ENCODE measurements around the gene BCLAF1. TPM values are rescaled to one million over a fixed set of nuclear protein-coding genes. Genes with fewer than 3 reads are reported as not detected.

Gene BCLAF1
- 100 to 1,000 TPM in 1 of 4 donors, 10 to 100 TPM in 3; 15.4 to 113 (median 23.4) TPM for polyA plus RNA-seq
- long read RNA-seq, donor 1, full-length matches to known transcripts, result 7 of 138 reads
- long read RNA-seq, donor 1, partial matches to known transcripts, result 131 of 138 reads
- long read RNA-seq, donor 1, other reads (novel, unspliced or antisense), result 0 of 138 reads
- long read RNA-seq, donor 2, full-length matches to known transcripts, result 1 of 17 reads
- long read RNA-seq, donor 2, partial matches to known transcripts, result 16 of 17 reads
- long read RNA-seq, donor 2, other reads (novel, unspliced or antisense), result 0 of 17 reads
- long read RNA-seq, donor 3, full-length matches to known transcripts, result 6 of 32 reads
- long read RNA-seq, donor 3, partial matches to known transcripts, result 26 of 32 reads
- long read RNA-seq, donor 3, other reads (novel, unspliced or antisense), result 0 of 32 reads
- long read RNA-seq, donor 4, result 0 reads
- long read RNA-seq, donor 5, partial matches to known transcripts, result 6 of 9 reads
- long read RNA-seq, donor 5, other reads (novel, unspliced or antisense), result 0 of 9 reads
- long read RNA-seq, donor 6, full-length matches to known transcripts, result 5 of 25 reads
- long read RNA-seq, donor 6, partial matches to known transcripts, result 20 of 25 reads
- long read RNA-seq, donor 6, other reads (novel, unspliced or antisense), result 0 of 25 reads
- long read RNA-seq, donor 7, full-length matches to known transcripts, result 6 of 42 reads
- long read RNA-seq, donor 7, partial matches to known transcripts, result 36 of 42 reads
- long read RNA-seq, donor 7, other reads (novel, unspliced or antisense), result 0 of 42 reads
- long read RNA-seq, donor 8, partial matches to known transcripts, result 0 of 1 reads
- long read RNA-seq, donor 8, other reads (novel, unspliced or antisense), result 0 of 1 reads
- long read RNA-seq, donor 9, partial matches to known transcripts, result 0 of 1 reads
- long read RNA-seq, donor 9, other reads (novel, unspliced or antisense), result 0 of 1 reads
- long read RNA-seq, donor 10, full-length matches to known transcripts, result 11 of 110 reads
- long read RNA-seq, donor 10, partial matches to known transcripts, result 99 of 110 reads
- long read RNA-seq, donor 10, other reads (novel, unspliced or antisense), result 0 of 110 reads

GRCh38 chr6:136289579-136290409 is at the start of gene BCLAF1:
Gene BCLAF1, minus strand, starts transcription at chr6:136289846. Its CDS starts 9,980 bp downstream, at chr6:136279866.
- no peaks in the 10 kb centered on the region for H3K9me3 ChIP-seq (ENCODE audit: control insufficient read depth in 2 of 2, insufficient read depth in 1 of 2, low read depth in 1 of 2, low read length in 1 of 2)
- FAIRE-seq (peak; percentile 26), DNase-seq (peak; percentile 99 to 100)
- H3K4me1 ChIP-seq (ENCODE audit: control insufficient read depth in 3 of 3, insufficient read depth in 2 of 3, low read depth in 1 of 3, low read length in 2 of 3), result peaks cover 6 to 16% (median 7%) of the 10 kb centered on the region in 3 donors
- H3K4me3 ChIP-seq (ENCODE audit: low read depth in 1 of 3, low read length in 3 of 3), result peak within 1 kb of the TSS; percentile 74 to 94 (median 74)
- H3K27me3 ChIP-seq (ENCODE audit: control insufficient read depth in 3 of 3, insufficient read depth in 3 of 3, low read length in 3 of 3), result no peaks in the 10 kb centered on the region
- H3K27ac ChIP-seq (ENCODE audit: low read depth in 1 of 3, low read length in 2 of 3), result peak within 1 kb of the TSS; percentile 98 to 100 (median 99)
- H3K36me3 ChIP-seq (ENCODE audit: control insufficient read depth in 3 of 3, insufficient read depth in 2 of 3, low read depth in 1 of 3, low read length in 3 of 3), result peaks cover 0 to 9% (median 3%) of the 10 kb centered on the region in 3 donors
- 0 to 1% (median 0%) methylated on average over 60 of the region's 60 CpGs for WGBS, 3 donors

GRCh38 chr6:136338486-136338885 is 48.8 kb upstream of the BCLAF1 start:
- no peak for DNase-seq
- no peak overlapping the region for H3K4me3 ChIP-seq (ENCODE audit: low read depth in 1 of 3, low read length in 3 of 3)
- H3K27ac ChIP-seq (ENCODE audit: low read depth in 1 of 3, low read length in 2 of 3), result no peak overlapping the region
- H3K36me3 ChIP-seq (ENCODE audit: control insufficient read depth in 3 of 3, insufficient read depth in 2 of 3, low read depth in 1 of 3, low read length in 3 of 3), result peaks cover 0 to 7% (median 0%) of the 10 kb centered on the region in 3 donors
- no peak for FAIRE-seq
- no peaks in the 10 kb centered on the region for H3K4me1 ChIP-seq (ENCODE audit: control insufficient read depth in 3 of 3, insufficient read depth in 2 of 3, low read depth in 1 of 3, low read length in 2 of 3)
- 85 to 87% (median 85%) methylated on average over 4 of the region's 4 CpGs for WGBS, 3 donors
- no peaks in the 10 kb centered on the region for H3K9me3 ChIP-seq (ENCODE audit: control insufficient read depth in 2 of 2, insufficient read depth in 1 of 2, low read depth in 1 of 2, low read length in 1 of 2)
- H3K27me3 ChIP-seq (ENCODE audit: control insufficient read depth in 3 of 3, insufficient read depth in 3 of 3, low read length in 3 of 3), result no peaks in the 10 kb centered on the region

- Histone ChIP-seq H3K4me3 (ENCODE audit: low read depth in 1 of 3, low read length in 3 of 3) (no peak overlapping the region), H3K9me3 (ENCODE audit: control insufficient read depth in 2 of 2, insufficient read depth in 1 of 2, low read depth in 1 of 2, low read length in 1 of 2) (no peaks in the 10 kb centered on the region), H3K27me3 (ENCODE audit: control insufficient read depth in 3 of 3, insufficient read depth in 3 of 3, low read length in 3 of 3) (no peaks in the 10 kb centered on the region), H3K27ac (ENCODE audit: low read depth in 1 of 3, low read length in 2 of 3) (no peak overlapping the region), H3K4me1 (ENCODE audit: control insufficient read depth in 3 of 3, insufficient read depth in 2 of 3, low read depth in 1 of 3, low read length in 2 of 3) (no peaks in the 10 kb centered on the region), H3K36me3 (ENCODE audit: control insufficient read depth in 3 of 3, insufficient read depth in 2 of 3, low read depth in 1 of 3, low read length in 3 of 3) (peaks cover 0 to 7% (median 0%) of the 10 kb centered on the region in 3 donors)
- no peak for DNase-seq
- WGBS, 3 donors, result 86 to 97% (median 90%) methylated on average over 3 of the region's 3 CpGs
- FAIRE-seq, result no peak
Observed at GRCh38 chr6:136337606-136338005, 48.0 kb upstream of the BCLAF1 start.

GRCh38 chr6:136337121-136337520 is 47.5 kb upstream of the BCLAF1 start:
- no peak for FAIRE-seq
- Histone ChIP-seq H3K4me3 (ENCODE audit: low read depth in 1 of 3, low read length in 3 of 3) (no peak overlapping the region), H3K4me1 (ENCODE audit: control insufficient read depth in 3 of 3, insufficient read depth in 2 of 3, low read depth in 1 of 3, low read length in 2 of 3) (no peaks in the 10 kb centered on the region), H3K36me3 (ENCODE audit: control insufficient read depth in 3 of 3, insufficient read depth in 2 of 3, low read depth in 1 of 3, low read length in 3 of 3) (peaks cover 0 to 7% (median 0%) of the 10 kb centered on the region in 3 donors), H3K9me3 (ENCODE audit: control insufficient read depth in 2 of 2, insufficient read depth in 1 of 2, low read depth in 1 of 2, low read length in 1 of 2) (no peaks in the 10 kb centered on the region), H3K27me3 (ENCODE audit: control insufficient read depth in 3 of 3, insufficient read depth in 3 of 3, low read length in 3 of 3) (no peaks in the 10 kb centered on the region), H3K27ac (ENCODE audit: low read depth in 1 of 3, low read length in 2 of 3) (no peak overlapping the region)
- no peak for DNase-seq
- WGBS, 3 donors, result 75 to 84% (median 84%) methylated on average over 3 of the region's 3 CpGs

- H3K4me1 ChIP-seq (ENCODE audit: control insufficient read depth in 3 of 3, insufficient read depth in 2 of 3, low read depth in 1 of 3, low read length in 2 of 3), result no peaks in the 10 kb centered on the region
- no peak overlapping the region for H3K4me3 ChIP-seq (ENCODE audit: low read depth in 1 of 3, low read length in 3 of 3)
- H3K9me3 ChIP-seq (ENCODE audit: control insufficient read depth in 2 of 2, insufficient read depth in 1 of 2, low read depth in 1 of 2, low read length in 1 of 2), result no peaks in the 10 kb centered on the region
- DNase-seq (no peak), FAIRE-seq (no peak)
- 78 to 89% (median 88%) methylated on average over 12 of the region's 12 CpGs for whole genome bisulfite sequencing, 3 donors
- H3K27me3 ChIP-seq (ENCODE audit: control insufficient read depth in 3 of 3, insufficient read depth in 3 of 3, low read length in 3 of 3), result no peaks in the 10 kb centered on the region
- no peak overlapping the region for H3K27ac ChIP-seq (ENCODE audit: low read depth in 1 of 3, low read length in 2 of 3)
- peaks cover 0 to 4% (median 0%) of the 10 kb centered on the region in 3 donors for H3K36me3 ChIP-seq (ENCODE audit: control insufficient read depth in 3 of 3, insufficient read depth in 2 of 3, low read depth in 1 of 3, low read length in 3 of 3)
Observed at GRCh38 chr6:136335736-136336363, 46.2 kb upstream of the BCLAF1 start.

GRCh38 chr6:136334853-136335252 is 45.2 kb upstream of the BCLAF1 start:
- 72 to 78% (median 74%) methylated on average over 8 to 9 of the region's 9 CpGs for WGBS, 3 donors

GRCh38 chr6:136334465-136334846 is 44.8 kb upstream of the BCLAF1 start:
- no peak for DNase-seq
- 80 to 87% (median 86%) methylated on average over 13 of the region's 13 CpGs for WGBS, 3 donors
- Histone ChIP-seq H3K4me1 (ENCODE audit: control insufficient read depth in 3 of 3, insufficient read depth in 2 of 3, low read depth in 1 of 3, low read length in 2 of 3) (no peaks in the 10 kb centered on the region), H3K4me3 (ENCODE audit: low read depth in 1 of 3, low read length in 3 of 3) (no peak overlapping the region), H3K36me3 (ENCODE audit: control insufficient read depth in 3 of 3, insufficient read depth in 2 of 3, low read depth in 1 of 3, low read length in 3 of 3) (peaks cover 0 to 2% (median 0%) of the 10 kb centered on the region in 3 donors), H3K27ac (ENCODE audit: low read depth in 1 of 3, low read length in 2 of 3) (no peak overlapping the region), H3K9me3 (ENCODE audit: control insufficient read depth in 2 of 2, insufficient read depth in 1 of 2, low read depth in 1 of 2, low read length in 1 of 2) (no peaks in the 10 kb centered on the region), H3K27me3 (ENCODE audit: control insufficient read depth in 3 of 3, insufficient read depth in 3 of 3, low read length in 3 of 3) (no peaks in the 10 kb centered on the region)
- FAIRE-seq, result no peak

More at GRCh38 chr6:136334853-136335252, 45.2 kb upstream of the BCLAF1 start:
- Histone ChIP-seq H3K4me3 (ENCODE audit: low read depth in 1 of 3, low read length in 3 of 3) (no peak overlapping the region), H3K27ac (ENCODE audit: low read depth in 1 of 3, low read length in 2 of 3) (no peak overlapping the region), H3K27me3 (ENCODE audit: control insufficient read depth in 3 of 3, insufficient read depth in 3 of 3, low read length in 3 of 3) (no peaks in the 10 kb centered on the region), H3K9me3 (ENCODE audit: control insufficient read depth in 2 of 2, insufficient read depth in 1 of 2, low read depth in 1 of 2, low read length in 1 of 2) (no peaks in the 10 kb centered on the region), H3K4me1 (ENCODE audit: control insufficient read depth in 3 of 3, insufficient read depth in 2 of 3, low read depth in 1 of 3, low read length in 2 of 3) (no peaks in the 10 kb centered on the region), H3K36me3 (ENCODE audit: control insufficient read depth in 3 of 3, insufficient read depth in 2 of 3, low read depth in 1 of 3, low read length in 3 of 3) (peaks cover 0 to 2% (median 0%) of the 10 kb centered on the region in 3 donors)
- DNase-seq, result no peak
- no peak for FAIRE-seq

Data from small intestine (tissue), 16 donors.